Right cardiac atrium (tissue), 5 donors: Measurements from ENCODE around the gene PGD. TPM values are rescaled to one million over a fixed set of nuclear protein-coding genes. Genes with fewer than 3 reads are reported as not detected.
"Not testable (repeated sequence)": the region's sequence is repeated elsewhere in the genome, so short reads cannot be mapped to it uniquely, and the experiment has no call there.

Source experiments
- ATAC-seq, 2 donors: fragments of 200-7000 bp; cut with Tn5 transposase; one replicate each; pipeline versions ENCODE4 v1.8.0 to v1.9.1; 2020; ENCODE audit warnings: moderate library complexity in 2 of 2, mild to moderate bottlenecking in 1 of 2
- DNase-seq, 3 donors: peaks; one replicate each; pipeline ENCODE4 v3.0.0-alpha.2; 2020
- H3K27ac ChIP-seq: one replicate; pipeline ENCODE4 v1.5.1; 2013; ENCODE audit warnings: mild to moderate bottlenecking, low read length, control low read depth, moderate library complexity
- H3K27me3 ChIP-seq: one replicate; pipeline ENCODE4 v1.6.1; 2013; ENCODE audit not compliant: control insufficient read depth, insufficient read depth
- H3K4me1 ChIP-seq: one replicate; pipeline ENCODE4 v1.6.1; 2013; ENCODE audit warnings: low read length; ENCODE audit not compliant: control insufficient read depth, insufficient read depth
- H3K4me3 ChIP-seq: one replicate; pipeline ENCODE4 v1.5.1; 2013; ENCODE audit warnings: low read length, control low read depth
- H3K9me3 ChIP-seq: one replicate; pipeline ENCODE4 v1.6.1; 2013; ENCODE audit warnings: low read length; ENCODE audit not compliant: control insufficient read depth
- WGBS: extraction: QIAGEN DNeasy Blood & Tissue Kit; methylation state at CpG from one replicate; pipeline ENCODE4 v1.1.7; 2013; 5-methylcytosine and 5-hydroxymethylcytosine counted together
- intact Hi-C, 4 donors: fragments of 100-400 bp; cut with DNase I; formaldehyde crosslinking; loops; one replicate each; pipeline versions ENCODE4 v1.11.0 to v1.14.0; 2022 to 2023
- polyA plus RNA-seq: library from polyadenylated mRNA; stranded (reverse); fragments of 200-250 nt; gene quantifications from one replicate; pipeline ENCODE4 v1.2.3, GENCODE V29; 2013
- total RNA-seq, 4 donors: library from RNA; stranded (reverse); fragmentation: NEBNext Ultra II Directional; extraction: Animal tissue kit (Norgen Biotek cat#: 25700); gene quantifications; one replicate each; pipeline ENCODE4 v1.2.1, GENCODE V29; 2021
- donor health status: healthy with polysubstance abuse.
- donor health status: DM: no; HTN: yes; CAD: no.
- donor health status: DM: no; HTN: no; CAD: no.
- donor health status: DM: no; HTN: yes; CAD: no; lungs with severe emphysema.
- donor health status: DM: yes; HTN: yes; CAD: no.

Gene PGD
- total and polyA plus RNA-seq, 5 donors, result 25.8 to 38.8 (median 35.3) TPM

DNA sequence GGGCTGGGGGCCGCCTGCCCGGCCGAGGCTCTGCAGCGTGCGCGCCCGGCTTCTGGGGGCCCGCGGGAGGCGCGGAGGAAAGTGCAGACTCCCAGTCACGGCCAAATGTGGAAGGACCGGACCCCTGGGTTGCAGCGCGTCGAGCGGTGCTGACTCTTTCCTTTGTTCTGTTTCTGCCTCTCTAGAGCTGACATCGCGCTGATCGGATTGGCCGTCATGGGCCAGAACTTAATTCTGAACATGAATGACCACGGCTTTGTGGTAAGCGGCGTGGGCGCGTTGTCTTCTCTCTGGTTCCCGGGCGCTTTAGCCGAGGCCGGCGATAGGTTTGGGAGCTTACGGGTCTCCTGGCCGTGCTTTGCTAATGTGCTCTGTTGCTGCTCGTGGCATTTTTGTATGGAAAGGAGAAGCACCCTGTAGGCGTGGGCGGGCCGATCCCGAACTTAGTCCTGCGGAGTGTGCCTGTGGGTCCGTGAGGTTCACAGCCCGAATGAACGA, 629 bp downstream of the PGD start:
- DNase-seq (peak in 2 of 3 donors; percentile 28 to 69), ATAC-seq (no peak)
- Histone ChIP-seq H3K4me1 (no peaks in the 10 kb centered on the region), H3K4me3 (peak overlapping the region; percentile 77), H3K27me3 (no peaks in the 10 kb centered on the region), H3K27ac (peak overlapping the region; percentile 69), H3K9me3 (no peaks in the 10 kb centered on the region)
- intact Hi-C loops, result no loop called here
- WGBS, result under 1% methylated on average over 42 of the region's 42 CpGs

DNA sequence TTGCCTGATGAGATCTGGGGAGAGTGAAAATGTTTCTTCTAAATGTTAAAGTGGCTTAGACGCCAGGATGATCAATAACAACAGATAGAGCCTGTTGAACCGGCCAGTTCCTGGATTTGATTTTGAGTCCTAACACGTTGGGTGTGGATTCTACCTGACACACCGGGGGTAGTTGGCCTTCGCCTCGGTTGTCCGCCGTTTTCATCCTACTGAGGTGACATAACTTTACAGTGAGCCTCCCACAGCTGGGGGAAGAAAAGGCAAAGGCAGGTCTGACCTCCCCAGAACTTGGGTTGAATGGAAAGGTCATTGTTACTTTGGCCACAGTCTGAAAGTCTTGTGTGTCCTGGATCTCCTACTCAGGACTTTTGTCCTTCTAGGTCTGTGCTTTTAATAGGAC, 1.1 kb downstream of the PGD start:
- H3K27ac ChIP-seq, result peak overlapping the region; percentile 15

GRCh38 chr1:10401281-10401680, 2.4 kb downstream of the PGD start:
- intact Hi-C loops, result no loop called here
- DNase-seq, result no peak
- no peak for ATAC-seq
- Histone ChIP-seq H3K4me1 (no peaks in the 10 kb centered on the region), H3K27me3 (no peaks in the 10 kb centered on the region), H3K27ac (no peak overlapping the region), H3K4me3 (no peak overlapping the region), H3K9me3 (no peaks in the 10 kb centered on the region)
- WGBS, result 63% methylated on average over 1 of the region's 1 CpG

More for the DNA sequence above, 1.1 kb downstream of the PGD start:
- Histone ChIP-seq H3K9me3 (no peaks in the 10 kb centered on the region), H3K27me3 (no peaks in the 10 kb centered on the region), H3K4me1 (no peaks in the 10 kb centered on the region), H3K4me3 (peak overlapping the region; percentile 77)
- ATAC-seq (no peak), DNase-seq (no peak)
- intact Hi-C loops, result no loop called here
- 54% methylated on average over 8 of the region's 8 CpGs for whole genome bisulfite sequencing

- no peak overlapping the region for H3K27ac ChIP-seq
- ATAC-seq, result no peak
Measured at GRCh38 chr1:10402729-10403274, 3.9 kb downstream of the PGD start.

GRCh38 chr1:10407201-10407600, 8.3 kb downstream of the PGD start:
- intact Hi-C loops, result no loop called here
- WGBS, result 97% methylated on average over 2 of the region's 2 CpGs
- ATAC-seq (no peak), DNase-seq (no peak)
- H3K4me1 ChIP-seq, result no peaks in the 10 kb centered on the region
- no peak overlapping the region for H3K27ac ChIP-seq
- H3K9me3 ChIP-seq, result no peaks in the 10 kb centered on the region
- H3K4me3 ChIP-seq, result no peak overlapping the region
- no peaks in the 10 kb centered on the region for H3K27me3 ChIP-seq

More at GRCh38 chr1:10402729-10403274, 3.9 kb downstream of the PGD start:
- no peaks in the 10 kb centered on the region for H3K27me3 ChIP-seq
- H3K4me1 ChIP-seq, result no peaks in the 10 kb centered on the region
- no peak for DNase-seq
- H3K4me3 ChIP-seq, result no peak overlapping the region
- intact Hi-C loops, result no loop called here
- H3K9me3 ChIP-seq, result no peaks in the 10 kb centered on the region
- WGBS, result 97% methylated on average over 9 of the region's 9 CpGs

- H3K4me3 ChIP-seq, result no peak overlapping the region
- no peak overlapping the region for H3K27ac ChIP-seq
- ATAC-seq (peak; percentile 62 to 68), DNase-seq (peak in 2 of 3 donors; percentile 25 to 55)
- no peaks in the 10 kb centered on the region for H3K9me3 ChIP-seq
- intact Hi-C loops, result no loop called here
- no peaks in the 10 kb centered on the region for H3K27me3 ChIP-seq
- no peaks in the 10 kb centered on the region for H3K4me1 ChIP-seq
- 75% methylated on average over 6 of the region's 6 CpGs for WGBS
Measured at GRCh38 chr1:10415211-10415930, 16.5 kb downstream of the PGD start.

DNA sequence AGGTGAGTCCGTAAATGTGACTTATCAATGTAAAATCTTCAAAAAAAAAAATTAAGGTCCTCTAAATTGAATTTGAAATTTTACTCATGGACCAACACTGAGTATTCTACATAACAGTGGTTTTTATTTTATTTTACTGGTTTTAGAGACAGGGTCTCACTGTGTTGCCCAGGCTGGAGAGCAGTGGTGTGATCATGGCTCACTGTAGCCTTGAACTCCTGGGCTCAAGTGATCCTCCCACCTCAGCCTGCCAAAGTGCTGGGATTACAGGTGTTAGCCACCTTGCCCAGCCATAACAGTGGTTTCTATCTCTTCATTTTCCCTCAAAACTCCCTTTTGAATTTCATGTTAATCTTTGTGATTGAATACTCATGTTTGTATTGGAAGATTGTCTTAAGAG, 17.1 kb downstream of the PGD start:
- H3K27me3 ChIP-seq, H3K4me3 ChIP-seq, ATAC-seq, intact Hi-C loops, H3K27ac ChIP-seq, H3K4me1 ChIP-seq, H3K9me3 ChIP-seq, DNase-seq: not testable (repeated sequence)
- whole genome bisulfite sequencing, result 97% methylated on average over 1 of the region's 1 CpG

DNA sequence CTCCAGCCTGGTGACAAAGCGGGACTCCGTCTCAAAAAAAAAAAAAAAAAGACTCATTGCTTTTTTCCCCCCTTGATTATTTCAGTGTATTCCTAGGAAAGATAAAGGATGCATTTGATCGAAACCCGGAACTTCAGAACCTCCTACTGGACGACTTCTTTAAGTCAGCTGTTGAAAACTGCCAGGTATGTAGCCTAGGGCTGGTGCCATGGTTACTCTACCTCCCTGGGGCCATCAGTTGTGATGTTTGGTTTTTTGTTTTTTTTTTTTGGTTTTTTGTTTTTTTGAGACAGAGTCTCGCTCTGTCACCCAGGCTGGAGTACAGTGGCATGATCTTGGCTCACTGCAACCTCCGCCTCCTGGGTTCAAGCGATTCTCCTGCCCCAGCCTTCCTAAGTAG, 19.9 kb downstream of the PGD start:
- H3K27me3 ChIP-seq, H3K4me1 ChIP-seq, H3K4me3 ChIP-seq, DNase-seq, H3K9me3 ChIP-seq, H3K27ac ChIP-seq, ATAC-seq, intact Hi-C loops: not testable (repeated sequence)
- WGBS, result 95% methylated on average over 8 of the region's 8 CpGs

- Histone ChIP-seq H3K27ac (no peak overlapping the region), H3K9me3 (no peaks in the 10 kb centered on the region), H3K4me3 (no peak overlapping the region), H3K4me1 (no peaks in the 10 kb centered on the region), H3K27me3 (no peaks in the 10 kb centered on the region)
- no peak for DNase-seq
- intact Hi-C loops, result no loop called here
- WGBS, result 87% methylated on average over 15 of the region's 15 CpGs
- no peak for ATAC-seq
Measured at GRCh38 chr1:10419351-10419750, 20.5 kb downstream of the PGD start.

DNA sequence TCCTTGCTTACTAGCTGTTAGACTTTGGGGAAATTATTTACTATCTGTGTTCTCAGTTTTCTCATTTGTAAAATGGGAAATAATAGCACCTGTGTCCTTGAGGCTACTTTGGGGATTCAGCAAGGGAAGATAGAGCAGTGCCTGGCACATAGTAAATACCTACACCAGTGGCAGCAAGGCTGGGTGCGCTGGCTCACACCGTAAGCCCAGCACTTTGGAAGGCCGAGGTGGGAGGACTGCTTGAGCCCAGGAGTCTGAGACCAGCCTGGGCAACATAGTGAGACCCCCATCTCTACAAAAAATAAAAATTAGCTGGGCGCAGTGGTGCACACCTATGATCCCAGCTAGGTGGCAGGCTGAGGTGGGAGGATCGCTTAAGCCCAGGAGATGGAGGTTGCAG, 22.8 kb downstream of the PGD start:
- Histone ChIP-seq H3K27ac (no peak overlapping the region), H3K9me3 (no peaks in the 10 kb centered on the region), H3K4me3 (no peak overlapping the region), H3K27me3 (no peaks in the 10 kb centered on the region), H3K4me1 (no peaks in the 10 kb centered on the region)
- intact Hi-C loops, result loop anchor here in 1 of 4 donors (10.0 kb wide), 1 partner anchor 47 kb away; no protein-coding TSS in a partner anchor
- DNase-seq (no peak), ATAC-seq (no peak)
- WGBS, result 95% methylated on average over 5 of the region's 5 CpGs

DNA sequence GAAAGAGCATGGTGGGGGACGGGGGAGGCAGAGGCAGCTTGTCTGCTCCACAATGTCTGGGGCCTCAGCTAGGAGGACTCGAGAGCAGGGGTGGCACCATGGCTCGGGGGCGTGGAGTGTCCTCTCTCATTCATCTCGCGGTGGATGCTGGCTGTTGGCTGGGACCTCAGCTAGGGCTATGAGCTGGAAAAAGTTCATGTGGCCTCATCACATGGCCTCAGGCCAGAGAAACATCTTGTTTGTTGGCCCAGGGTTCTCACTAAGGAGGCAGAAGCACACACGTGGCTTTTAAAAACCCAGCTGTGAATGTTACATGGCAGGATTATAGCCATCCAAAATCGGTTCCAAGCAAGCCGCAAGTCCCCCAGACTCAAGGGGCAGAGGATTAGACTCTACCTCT, 25.2 kb downstream of the PGD start:
- Histone ChIP-seq H3K4me1 (no peaks in the 10 kb centered on the region), H3K27me3 (no peaks in the 10 kb centered on the region), H3K4me3 (no peak overlapping the region), H3K27ac (no peak overlapping the region), H3K9me3 (no peaks in the 10 kb centered on the region)
- WGBS, result 54% methylated on average over 9 of the region's 9 CpGs
- peak in 1 of 2 donors; percentile 22 for ATAC-seq
- intact Hi-C loops, result loop anchor here in 1 of 4 donors (10.0 kb wide), 1 partner anchor 49 kb away; no protein-coding TSS in a partner anchor
- DNase-seq, result peak in 2 of 3 donors; percentile 56 to 68
